Right atrium auricular region (tissue), 2 donors: Measurements from ENCODE around the gene ZFAND3. TPM values are rescaled to one million over a fixed set of nuclear protein-coding genes. Genes with fewer than 3 reads are reported as not detected.

Experiments used
- DNase-seq: peaks from one replicate; pipeline ENCODE4 v3.0.0-alpha.2; 2019; ENCODE audit warnings: low spot score
- H3K27ac ChIP-seq, 2 donors: fragments of 200-600 bp; sonication (generic); 1 replicate in 1 of 2; 2 replicates in 1 of 2; pipeline ENCODE4 v1.5.1; 2016 to 2019
- H3K27me3 ChIP-seq, 2 donors: fragments of 200-600 bp; sonication (generic); one replicate each; pipeline versions ENCODE4 v1.5.1 to v1.6.0; 2017 to 2019
- H3K36me3 ChIP-seq: fragments of 200-600 bp; sonication (generic); one replicate; pipeline ENCODE4 v1.5.1; 2016
- H3K4me1 ChIP-seq, 2 donors: fragments of 200-600 bp; sonication (generic); one replicate each; pipeline versions ENCODE4 v1.5.1 to v1.6.0; 2017 to 2019
- H3K4me3 ChIP-seq, 2 donors: fragments of 200-600 bp; sonication (generic); 1 replicate in 1 of 2; 2 replicates in 1 of 2; pipeline ENCODE4 v1.5.1; 2017 to 2019; ENCODE audit warnings: mild to moderate bottlenecking in 1 of 2, moderate library complexity in 1 of 2
- H3K9me3 ChIP-seq, 2 donors: fragments of 200-600 bp; sonication (generic); one replicate each; pipeline ENCODE4 v1.5.1; 2019
- total RNA-seq, 2 donors: library from RNA; depleted of rRNA; stranded (reverse); fragments of >200 nt; gene quantifications; one replicate each; pipeline ENCODE4 v1.1.0, GENCODE V29; 2016
- TF ChIP-seq, protein P1 (sequence below), 2 donors: fragments of 200-600 bp; sonication (generic); IDR thresholded peaks; one replicate each; pipeline ENCODE4 v1.5.1; 2019; ENCODE audit warnings: antibody characterized with exemption in 2 of 2

ZFAND3 gene
- total RNA-seq, 2 donors from 2014 or later = 36.7 to 40.0 TPM

DNA sequence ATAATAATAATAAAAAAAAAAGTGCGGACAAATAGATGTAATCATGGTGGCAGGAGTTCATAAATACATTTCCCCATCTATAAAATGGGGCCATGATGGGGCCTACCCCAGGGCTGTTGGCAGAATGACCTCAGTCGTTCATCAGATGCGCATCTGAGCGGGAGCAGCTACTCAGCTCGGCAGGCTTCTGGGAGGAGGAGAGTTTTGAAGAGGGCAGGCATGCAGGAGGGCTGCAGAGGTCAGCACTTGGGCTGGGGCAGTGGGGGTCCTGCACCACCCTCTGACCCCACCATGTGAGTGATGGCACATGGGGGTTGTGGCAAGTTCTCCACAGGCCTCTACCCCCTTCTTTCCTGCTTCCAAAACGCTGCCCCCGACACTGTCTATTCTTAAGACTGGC is 373.5 kb downstream of the ZFAND3 start:
- TF ChIP-seq, protein P1, sequence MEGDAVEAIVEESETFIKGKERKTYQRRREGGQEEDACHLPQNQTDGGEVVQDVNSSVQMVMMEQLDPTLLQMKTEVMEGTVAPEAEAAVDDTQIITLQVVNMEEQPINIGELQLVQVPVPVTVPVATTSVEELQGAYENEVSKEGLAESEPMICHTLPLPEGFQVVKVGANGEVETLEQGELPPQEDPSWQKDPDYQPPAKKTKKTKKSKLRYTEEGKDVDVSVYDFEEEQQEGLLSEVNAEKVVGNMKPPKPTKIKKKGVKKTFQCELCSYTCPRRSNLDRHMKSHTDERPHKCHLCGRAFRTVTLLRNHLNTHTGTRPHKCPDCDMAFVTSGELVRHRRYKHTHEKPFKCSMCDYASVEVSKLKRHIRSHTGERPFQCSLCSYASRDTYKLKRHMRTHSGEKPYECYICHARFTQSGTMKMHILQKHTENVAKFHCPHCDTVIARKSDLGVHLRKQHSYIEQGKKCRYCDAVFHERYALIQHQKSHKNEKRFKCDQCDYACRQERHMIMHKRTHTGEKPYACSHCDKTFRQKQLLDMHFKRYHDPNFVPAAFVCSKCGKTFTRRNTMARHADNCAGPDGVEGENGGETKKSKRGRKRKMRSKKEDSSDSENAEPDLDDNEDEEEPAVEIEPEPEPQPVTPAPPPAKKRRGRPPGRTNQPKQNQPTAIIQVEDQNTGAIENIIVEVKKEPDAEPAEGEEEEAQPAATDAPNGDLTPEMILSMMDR (IDR thresholded peaks at IDR 0.05) = no peak
- H3K4me1 ChIP-seq = no peaks in the 10 kb centered on the region
- H3K4me3 ChIP-seq = no peak overlapping the region
- H3K36me3 ChIP-seq = no peaks in the 10 kb centered on the region
- no peak for DNase-seq
- no peak overlapping the region for H3K27ac ChIP-seq
- no peaks in the 10 kb centered on the region for H3K9me3 ChIP-seq
- H3K27me3 ChIP-seq = no peaks in the 10 kb centered on the region

DNA sequence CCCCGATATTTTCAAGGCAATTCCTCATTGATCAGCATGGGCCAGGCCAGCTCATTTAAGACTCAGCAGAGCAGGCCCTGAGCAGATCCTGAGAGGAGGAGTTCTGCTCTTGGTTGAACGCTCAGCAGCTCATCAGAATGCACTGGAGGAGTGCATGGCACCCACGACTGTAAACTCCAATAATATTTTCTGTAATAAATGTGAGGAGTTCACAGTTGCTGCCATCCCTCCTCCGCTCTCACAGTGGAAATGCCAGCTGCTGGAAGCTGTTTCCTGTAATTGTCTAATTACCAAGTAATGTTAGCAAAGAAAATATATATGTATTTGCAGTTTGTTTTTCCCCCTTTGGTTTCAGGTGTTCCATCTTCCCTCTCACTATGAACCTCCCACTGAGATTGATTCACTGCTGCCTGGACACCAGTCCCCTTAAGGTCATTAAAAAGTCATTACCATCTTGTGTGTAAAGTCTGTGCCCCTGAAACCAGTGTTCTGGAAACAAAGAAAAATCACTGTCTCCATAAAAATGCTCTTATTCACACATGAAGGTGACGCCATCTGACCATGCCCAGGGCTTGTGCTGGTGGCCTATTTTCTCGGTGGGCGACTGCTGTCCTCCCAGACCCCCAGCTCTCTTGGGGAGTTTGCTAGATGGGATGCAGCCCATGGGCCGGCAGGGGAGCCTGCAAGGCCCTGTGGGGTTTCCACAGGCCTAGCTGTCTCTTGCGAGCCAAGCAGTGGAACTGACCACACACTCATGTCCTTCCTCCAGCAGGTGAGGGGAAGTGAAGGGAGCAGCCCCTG is 374.2 kb downstream of the ZFAND3 start:
- Histone ChIP-seq H3K36me3 (no peaks in the 10 kb centered on the region), H3K4me3 (no peak overlapping the region), H3K27ac (no peak overlapping the region), H3K4me1 (no peaks in the 10 kb centered on the region), H3K9me3 (no peaks in the 10 kb centered on the region), H3K27me3 (no peaks in the 10 kb centered on the region)
- no peak for DNase-seq
- TF ChIP-seq, protein P1 (IDR thresholded peaks at IDR 0.05) = no peak

- H3K4me1 ChIP-seq = no peaks in the 10 kb centered on the region
- no peak overlapping the region for H3K4me3 ChIP-seq
- TF ChIP-seq, protein P1 (IDR thresholded peaks at IDR 0.05) = no peak
- no peaks in the 10 kb centered on the region for H3K27me3 ChIP-seq
- no peak for DNase-seq
- H3K36me3 ChIP-seq = no peaks in the 10 kb centered on the region
- H3K27ac ChIP-seq = no peak overlapping the region
- H3K9me3 ChIP-seq = no peaks in the 10 kb centered on the region
Measured at GRCh38 chr6:38194282-38194572, 374.7 kb downstream of the ZFAND3 start.

DNA sequence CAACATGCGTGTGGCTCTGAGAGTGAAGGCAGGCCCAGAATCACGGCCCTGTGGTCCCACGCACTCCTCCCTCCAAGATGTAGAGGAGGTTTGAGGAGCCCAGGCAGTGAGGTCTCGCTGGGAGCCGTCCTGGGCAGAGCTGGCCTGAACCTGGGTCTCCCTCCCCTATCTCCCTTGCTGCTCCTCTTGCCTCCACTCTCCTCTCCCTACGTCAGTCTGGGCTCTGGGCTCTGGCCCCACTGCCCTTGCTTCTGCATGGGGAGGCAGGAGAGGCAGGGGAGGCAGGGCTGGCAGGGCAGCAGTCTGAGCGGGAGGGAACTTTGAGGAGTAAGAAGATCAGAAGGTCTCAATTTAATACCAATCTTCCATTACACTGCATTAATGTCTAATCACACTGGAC is 375.1 kb downstream of the ZFAND3 start:
- Histone ChIP-seq H3K4me3 (no peak overlapping the region), H3K4me1 (no peaks in the 10 kb centered on the region), H3K27ac (no peak overlapping the region), H3K27me3 (no peaks in the 10 kb centered on the region), H3K36me3 (no peaks in the 10 kb centered on the region), H3K9me3 (no peaks in the 10 kb centered on the region)
- DNase-seq = no peak
- TF ChIP-seq, protein P1 (IDR thresholded peaks at IDR 0.05) = no peak

DNA sequence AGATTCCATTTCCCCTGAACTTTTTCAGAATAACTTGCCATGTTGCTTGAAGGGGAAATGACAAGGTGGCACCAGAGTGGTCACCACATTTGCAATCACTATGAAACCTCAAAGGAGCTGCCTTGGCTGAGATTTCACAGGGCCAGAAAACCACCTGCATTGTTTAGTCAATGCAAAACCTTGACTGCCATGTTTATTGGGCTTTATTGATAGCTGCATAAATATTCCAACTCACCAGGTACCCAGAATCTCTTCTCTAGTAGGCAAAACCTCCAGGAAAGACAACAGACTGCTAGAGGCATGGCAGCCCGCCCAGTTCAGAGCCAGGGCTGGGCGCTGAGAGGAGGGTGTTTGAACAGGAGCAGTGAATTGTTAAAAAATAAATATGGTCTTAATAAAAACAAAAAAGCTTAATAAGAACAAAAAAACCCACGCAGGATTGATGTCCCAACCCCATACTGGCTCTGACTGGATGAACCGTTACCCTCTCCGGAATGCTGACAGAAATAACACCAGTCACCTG is 375.6 kb downstream of the ZFAND3 start:
- H3K27ac ChIP-seq = no peak overlapping the region
- no peaks in the 10 kb centered on the region for H3K4me1 ChIP-seq
- H3K36me3 ChIP-seq = no peaks in the 10 kb centered on the region
- no peak for DNase-seq
- TF ChIP-seq, protein P1 (IDR thresholded peaks at IDR 0.05) = no peak
- H3K27me3 ChIP-seq = no peaks in the 10 kb centered on the region
- no peak overlapping the region for H3K4me3 ChIP-seq
- no peaks in the 10 kb centered on the region for H3K9me3 ChIP-seq

- TF ChIP-seq, protein P1 (IDR thresholded peaks at IDR 0.05) = no peak
- no peaks in the 10 kb centered on the region for H3K9me3 ChIP-seq
- no peak overlapping the region for H3K4me3 ChIP-seq
Measured at GRCh38 chr6:38198219-38198618, 378.7 kb downstream of the ZFAND3 start.

More at GRCh38 chr6:38198219-38198618, 378.7 kb downstream of the ZFAND3 start:
- peak; percentile 52 for DNase-seq
- Histone ChIP-seq H3K27ac (no peak overlapping the region), H3K27me3 (no peaks in the 10 kb centered on the region), H3K36me3 (no peaks in the 10 kb centered on the region), H3K4me1 (no peaks in the 10 kb centered on the region)
